Central memory CD8-positive, alpha-beta T cell (primary cell): ENCODE measurements around the gene UBL7.
A peak's percentile ranks its signal among the peaks of the same experiment; 100 is the strongest.

ENCODE experiments used
- ATAC-seq: fragments of 150-1000 bp; cut with Tn5 transposase; replicated peaks from 2 replicates; pipeline ENCODE4 v1.10.0; 2022; ENCODE audit warnings: mild to moderate bottlenecking, moderate FRiP score, moderate number of reproducible peaks; ENCODE audit not compliant: poor library complexity, severe bottlenecking; ENCODE audit errors: extremely low read depth
- DNase-seq, 2 donors: peaks; one replicate each; pipeline ENCODE4 v3.0.0; 2021; ENCODE audit warnings: low spot score in 2 of 2
- H3K27ac Mint-ChIP-seq: one replicate; pipeline ENCODE4 v1.8.0; 2022; ENCODE audit warnings: low read depth, mild to moderate bottlenecking, moderate library complexity, mixed read lengths
- H3K27me3 Mint-ChIP-seq: one replicate; pipeline ENCODE4 v1.8.0; 2022; ENCODE audit warnings: mixed read lengths
- H3K36me3 Mint-ChIP-seq: one replicate; pipeline ENCODE4 v1.8.0; 2022; ENCODE audit warnings: mild to moderate bottlenecking, moderate library complexity, mixed read lengths; ENCODE audit not compliant: insufficient read depth
- H3K4me1 Mint-ChIP-seq: one replicate; pipeline ENCODE4 v1.8.0; 2022; ENCODE audit warnings: mixed read lengths
- H3K4me3 Mint-ChIP-seq: one replicate; pipeline ENCODE4 v1.8.0; 2022; ENCODE audit warnings: mild to moderate bottlenecking, moderate library complexity, mixed read lengths
- H3K9me3 Mint-ChIP-seq: one replicate; pipeline ENCODE4 v1.8.0; 2022; ENCODE audit warnings: mixed read lengths

Gene UBL7

GRCh38 chr15:74460871-74461846, at the start of gene UBL7:
TSS of gene UBL7 (minus strand) at chr15:74461160. CDS start at chr15:74458867, 2,293 bp downstream.
- H3K9me3 Mint-ChIP-seq: no peaks in the 10 kb centered on the region
- peaks cover 13% of the 10 kb centered on the region for H3K36me3 Mint-ChIP-seq
- no peaks in the 10 kb centered on the region for H3K27me3 Mint-ChIP-seq
- peaks cover 43% of the 10 kb centered on the region for H3K4me1 Mint-ChIP-seq
- ATAC-seq (peak; percentile 100), DNase-seq (peak; percentile 89 to 92)
- H3K27ac Mint-ChIP-seq: peak within 1 kb of the TSS; percentile 67
- H3K4me3 Mint-ChIP-seq: peak within 1 kb of the TSS; percentile 94

GRCh38 chr15:74506515-74506840, 45.5 kb upstream of the UBL7 start:
- Mint-ChIP-seq H3K9me3 (no peaks in the 10 kb centered on the region), H3K4me1 (no peaks in the 10 kb centered on the region), H3K4me3 (no peak overlapping the region), H3K36me3 (peaks cover 2% of the 10 kb centered on the region), H3K27me3 (no peaks in the 10 kb centered on the region), H3K27ac (no peak overlapping the region)
- no peak for DNase-seq
- ATAC-seq: no peak

GRCh38 chr15:74505837-74506514, 45.0 kb upstream of the UBL7 start:
- ATAC-seq (no peak), DNase-seq (no peak)
- no peaks in the 10 kb centered on the region for H3K9me3 Mint-ChIP-seq
- H3K27me3 Mint-ChIP-seq: no peaks in the 10 kb centered on the region
- no peaks in the 10 kb centered on the region for H3K4me1 Mint-ChIP-seq
- no peak overlapping the region for H3K27ac Mint-ChIP-seq
- peaks cover 2% of the 10 kb centered on the region for H3K36me3 Mint-ChIP-seq
- H3K4me3 Mint-ChIP-seq: no peak overlapping the region

GRCh38 chr15:74504836-74505235, 43.9 kb upstream of the UBL7 start:
- no peaks in the 10 kb centered on the region for H3K4me1 Mint-ChIP-seq
- no peak for DNase-seq
- ATAC-seq: no peak
- no peak overlapping the region for H3K27ac Mint-ChIP-seq
- no peaks in the 10 kb centered on the region for H3K27me3 Mint-ChIP-seq
- peaks cover 2% of the 10 kb centered on the region for H3K36me3 Mint-ChIP-seq
- H3K4me3 Mint-ChIP-seq: no peak overlapping the region
- H3K9me3 Mint-ChIP-seq: no peaks in the 10 kb centered on the region

- no peak overlapping the region for H3K4me3 Mint-ChIP-seq
- H3K4me1 Mint-ChIP-seq: no peaks in the 10 kb centered on the region
- DNase-seq (no peak), ATAC-seq (no peak)
- H3K9me3 Mint-ChIP-seq: no peaks in the 10 kb centered on the region
- H3K27me3 Mint-ChIP-seq: no peaks in the 10 kb centered on the region
- H3K27ac Mint-ChIP-seq: no peak overlapping the region
- peaks cover 2% of the 10 kb centered on the region for H3K36me3 Mint-ChIP-seq
These were observed 43.5 kb upstream of the UBL7 start for GRCh38 chr15:74504418-74504817.

GRCh38 chr15:74502301-74502700, 41.3 kb upstream of the UBL7 start:
- Mint-ChIP-seq H3K4me3 (no peak overlapping the region), H3K27ac (no peak overlapping the region), H3K27me3 (no peaks in the 10 kb centered on the region), H3K4me1 (no peaks in the 10 kb centered on the region), H3K36me3 (peaks cover 2% of the 10 kb centered on the region), H3K9me3 (no peaks in the 10 kb centered on the region)
- ATAC-seq: no peak
- DNase-seq: no peak

GRCh38 chr15:74500401-74500800, 39.4 kb upstream of the UBL7 start:
- no peak overlapping the region for H3K4me3 Mint-ChIP-seq
- peaks cover 2% of the 10 kb centered on the region for H3K36me3 Mint-ChIP-seq
- ATAC-seq (no peak), DNase-seq (no peak)
- H3K9me3 Mint-ChIP-seq: no peaks in the 10 kb centered on the region
- H3K27ac Mint-ChIP-seq: no peak overlapping the region
- H3K27me3 Mint-ChIP-seq: no peaks in the 10 kb centered on the region
- H3K4me1 Mint-ChIP-seq: no peaks in the 10 kb centered on the region

- no peak overlapping the region for H3K4me3 Mint-ChIP-seq
- H3K27me3 Mint-ChIP-seq: no peaks in the 10 kb centered on the region
- ATAC-seq: no peak
- H3K4me1 Mint-ChIP-seq: no peaks in the 10 kb centered on the region
- no peak overlapping the region for H3K27ac Mint-ChIP-seq
- no peaks in the 10 kb centered on the region for H3K9me3 Mint-ChIP-seq
- DNase-seq: no peak
- peaks cover 2% of the 10 kb centered on the region for H3K36me3 Mint-ChIP-seq
These were observed 38.4 kb upstream of the UBL7 start for GRCh38 chr15:74499366-74499765.

- no peak overlapping the region for H3K4me3 Mint-ChIP-seq
- no peaks in the 10 kb centered on the region for H3K4me1 Mint-ChIP-seq
- no peak overlapping the region for H3K27ac Mint-ChIP-seq
- no peaks in the 10 kb centered on the region for H3K27me3 Mint-ChIP-seq
- no peaks in the 10 kb centered on the region for H3K9me3 Mint-ChIP-seq
- no peaks in the 10 kb centered on the region for H3K36me3 Mint-ChIP-seq
- no peak for DNase-seq
- ATAC-seq: no peak
These were observed 36.6 kb upstream of the UBL7 start for GRCh38 chr15:74497584-74497983.

- ATAC-seq: no peak
- peaks cover 2% of the 10 kb centered on the region for H3K36me3 Mint-ChIP-seq
These were observed 35.7 kb upstream of the UBL7 start for GRCh38 chr15:74496648-74497047.

GRCh38 chr15:74490339-74490689, 29.4 kb upstream of the UBL7 start:
- Mint-ChIP-seq H3K4me3 (peak overlapping the region; percentile 11), H3K9me3 (no peaks in the 10 kb centered on the region), H3K27ac (peak overlapping the region; percentile 82), H3K27me3 (no peaks in the 10 kb centered on the region), H3K36me3 (peaks cover 11% of the 10 kb centered on the region), H3K4me1 (peaks cover 12% of the 10 kb centered on the region)
- DNase-seq (no peak), ATAC-seq (no peak)

More at GRCh38 chr15:74496648-74497047, 35.7 kb upstream of the UBL7 start:
- H3K4me1 Mint-ChIP-seq: no peaks in the 10 kb centered on the region
- no peak for DNase-seq
- no peak overlapping the region for H3K27ac Mint-ChIP-seq
- H3K9me3 Mint-ChIP-seq: no peaks in the 10 kb centered on the region
- H3K27me3 Mint-ChIP-seq: no peaks in the 10 kb centered on the region
- no peak overlapping the region for H3K4me3 Mint-ChIP-seq

- Mint-ChIP-seq H3K4me3 (peak overlapping the region; percentile 11), H3K27me3 (no peaks in the 10 kb centered on the region), H3K36me3 (peaks cover 11% of the 10 kb centered on the region), H3K27ac (peak overlapping the region; percentile 82), H3K4me1 (peaks cover 12% of the 10 kb centered on the region), H3K9me3 (no peaks in the 10 kb centered on the region)
- ATAC-seq (peak; percentile 92), DNase-seq (peak; percentile 56 to 57)
These were observed 28.8 kb upstream of the UBL7 start for GRCh38 chr15:74489518-74490338.
